HPDE6-E6E7 (cell line): ENCODE data around the gene HMSD.
"Not testable (repeated sequence)": the region's sequence is repeated elsewhere in the genome, so short reads cannot be mapped to it uniquely, and the experiment has no call there.

Source experiments
- DNase-seq: peaks from one replicate; pipeline ENCODE4 v3.0.0; 2011; ENCODE audit warnings: missing footprints; ENCODE audit errors: extremely low spot score

The HMSD gene

DNA sequence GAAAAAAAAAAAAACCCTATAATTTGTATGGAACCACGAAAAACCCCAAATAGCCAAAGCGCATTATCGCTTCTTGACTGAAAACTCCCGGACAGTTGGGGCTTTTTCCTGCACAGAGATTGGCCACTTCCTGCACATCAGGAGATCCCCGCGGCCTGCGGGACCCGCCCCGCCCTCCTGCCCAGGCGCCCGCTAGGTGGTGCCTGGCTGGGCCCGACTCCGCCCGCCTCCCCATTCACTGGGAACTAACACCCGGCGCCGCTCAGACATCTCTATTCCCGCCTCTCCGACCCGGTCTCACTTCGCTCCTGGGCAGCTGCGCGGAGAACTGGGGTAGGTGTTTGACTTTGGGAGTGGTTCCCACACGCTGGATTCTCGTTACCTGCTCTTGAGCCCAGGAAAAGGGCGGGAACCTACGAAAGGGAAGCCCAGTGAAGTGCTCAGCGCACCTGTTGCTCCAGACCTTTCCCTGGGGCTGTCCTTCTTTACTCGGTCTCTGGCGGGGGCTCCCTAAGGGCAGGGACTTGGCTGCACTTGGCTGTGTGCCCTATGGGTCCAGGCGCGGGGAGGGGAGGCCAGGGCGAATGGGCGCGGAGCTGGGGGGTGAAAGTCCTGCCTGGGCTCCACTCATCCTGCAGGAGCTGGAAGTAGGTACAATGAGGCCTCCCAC, at the start of gene HMSD:
HMSD (plus strand) TSS at position 234 of the 670 bp plus-strand sequence. CDS start 4,155 bp downstream, outside the sequence.
- peak; percentile 55 for DNase-seq

GRCh38 chr18:63903851-63904570, 45.1 kb upstream of the HMSD start:
- DNase-seq = no peak

DNA sequence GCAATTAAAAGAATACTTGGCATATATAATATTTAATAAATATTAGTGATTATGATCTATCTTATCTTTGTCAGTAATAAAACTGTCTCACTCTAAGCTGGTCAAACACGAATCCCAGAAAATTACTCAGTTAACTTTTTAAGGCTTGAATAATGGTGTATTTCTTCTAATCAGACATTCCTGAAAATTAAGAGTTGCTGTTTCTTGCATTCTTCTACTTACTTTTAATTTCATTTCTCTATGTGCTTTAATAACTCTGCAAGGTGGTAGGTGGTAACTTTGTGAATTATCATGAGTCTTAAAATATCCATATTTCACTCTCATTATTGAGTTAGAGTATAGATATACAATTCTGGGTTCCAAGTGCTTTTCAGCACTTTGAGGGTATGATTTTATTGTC, 44.4 kb upstream of the HMSD start:
- DNase-seq = no peak

DNA sequence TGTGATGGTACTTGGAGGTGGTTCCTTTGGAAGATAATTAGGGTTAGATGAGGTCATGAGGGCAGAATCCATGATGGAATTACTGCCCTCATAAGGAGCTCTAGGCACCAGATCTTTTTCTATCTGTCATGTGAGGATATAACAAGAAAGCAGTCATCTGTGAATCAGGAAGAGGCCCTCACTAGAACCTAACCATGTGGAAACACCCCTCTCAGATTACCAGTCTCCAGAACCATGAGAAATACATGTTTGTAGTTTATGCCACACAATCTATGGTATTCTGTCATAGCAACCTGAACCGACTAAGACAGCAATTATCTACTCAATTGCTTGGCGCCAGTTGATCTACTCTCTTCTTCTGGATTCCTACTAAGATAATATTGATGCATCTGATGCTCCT, 43.7 kb upstream of the HMSD start:
- no peak for DNase-seq

GRCh38 chr18:63906056-63906455, 43.0 kb upstream of the HMSD start:
- DNase-seq = no peak

DNA sequence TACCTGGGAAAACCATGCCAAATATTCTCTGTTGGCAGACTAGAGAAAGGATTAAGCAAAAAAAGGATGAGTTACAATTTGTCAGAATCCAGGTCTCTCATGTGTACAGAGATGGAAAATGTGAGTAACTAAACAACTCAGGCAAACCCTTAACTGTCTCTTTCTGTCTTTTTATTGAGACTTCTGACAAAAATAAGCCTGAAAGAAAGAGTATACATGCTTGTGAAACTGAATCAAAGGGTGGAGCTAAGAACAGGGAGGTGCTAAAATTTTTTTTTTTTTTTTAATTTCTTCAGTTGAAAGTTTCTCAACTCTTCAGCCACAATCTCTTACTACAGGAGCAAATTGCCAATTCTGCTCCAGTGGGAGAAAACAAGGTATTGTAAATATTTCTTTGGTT, 41.4 kb upstream of the HMSD start, which contains the start of gene SERPINB10:
SERPINB10 (plus strand) TSS at position 295 of the 400 bp plus-strand sequence. CDS start 7,553 bp downstream, outside the sequence.
- no peak for DNase-seq

DNA sequence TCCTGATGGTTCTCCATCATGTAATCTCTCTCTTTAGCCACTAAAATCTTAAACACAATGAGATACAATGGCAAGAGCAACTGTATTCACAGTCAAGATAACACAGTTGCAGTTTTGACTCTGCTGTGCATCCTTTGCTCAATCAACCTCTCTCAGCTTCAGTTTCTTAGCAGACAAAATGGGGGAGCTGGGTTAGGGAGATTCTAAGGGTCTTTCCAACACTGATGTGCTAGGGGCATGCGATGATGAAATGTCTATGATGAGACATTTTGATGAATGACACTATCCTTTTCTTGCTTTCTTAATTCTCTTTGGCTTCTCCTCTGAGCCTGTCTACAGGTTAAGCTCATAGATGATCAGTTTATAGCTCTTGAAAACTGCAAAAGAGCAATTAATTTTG, 40.2 kb upstream of the HMSD start:
- DNase-seq = no peak

GRCh38 chr18:63909870-63910269, 39.2 kb upstream of the HMSD start:
- DNase-seq = no peak

DNA sequence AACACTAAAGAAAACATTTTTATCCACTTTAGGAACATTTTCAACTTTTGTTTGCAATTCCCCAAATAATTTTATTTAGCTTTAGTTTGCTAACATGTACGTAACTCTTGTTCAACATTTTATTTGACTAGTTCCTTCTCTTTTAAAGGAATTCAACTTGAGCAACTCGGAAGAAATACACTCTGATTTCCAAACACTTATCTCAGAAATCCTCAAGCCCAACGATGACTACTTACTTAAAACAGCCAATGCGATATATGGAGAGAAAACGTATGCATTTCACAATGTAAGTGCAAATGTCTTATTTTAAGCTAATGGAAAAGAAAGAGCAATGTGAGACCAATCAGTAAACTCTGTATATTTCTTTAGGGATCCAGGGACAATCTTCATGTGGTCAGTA, 31.3 kb upstream of the HMSD start:
- no peak for DNase-seq

- DNase-seq = no peak
Measured at GRCh38 chr18:63922049-63922448, 27.1 kb upstream of the HMSD start.

- DNase-seq = no peak
Measured at GRCh38 chr18:63924551-63924950, 24.6 kb upstream of the HMSD start.

DNA sequence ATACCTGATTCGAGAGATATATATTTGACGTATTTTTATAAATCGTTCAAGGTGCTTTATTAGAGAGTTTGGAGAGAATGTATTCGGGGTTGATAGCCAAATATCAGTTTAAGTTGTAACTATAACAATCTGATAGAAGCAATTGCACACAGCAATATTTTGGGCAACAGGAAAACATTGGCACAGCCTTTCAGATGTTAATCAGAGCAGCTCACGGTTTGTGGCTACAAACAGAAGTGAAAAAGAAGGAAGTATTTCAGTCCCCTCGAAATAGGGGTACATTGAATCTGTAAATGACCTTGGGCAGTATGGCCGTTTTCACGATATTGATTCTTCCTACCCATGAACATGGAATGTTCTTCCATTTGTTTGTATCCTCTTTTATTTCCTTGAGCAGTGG, 20.8 kb upstream of the HMSD start:
- no peak for DNase-seq

- DNase-seq = not testable (repeated sequence)
Measured at GRCh38 chr18:63929369-63929768, 19.7 kb upstream of the HMSD start.

- DNase-seq = no peak
Measured at GRCh38 chr18:63930773-63931354, 18.2 kb upstream of the HMSD start.

DNA sequence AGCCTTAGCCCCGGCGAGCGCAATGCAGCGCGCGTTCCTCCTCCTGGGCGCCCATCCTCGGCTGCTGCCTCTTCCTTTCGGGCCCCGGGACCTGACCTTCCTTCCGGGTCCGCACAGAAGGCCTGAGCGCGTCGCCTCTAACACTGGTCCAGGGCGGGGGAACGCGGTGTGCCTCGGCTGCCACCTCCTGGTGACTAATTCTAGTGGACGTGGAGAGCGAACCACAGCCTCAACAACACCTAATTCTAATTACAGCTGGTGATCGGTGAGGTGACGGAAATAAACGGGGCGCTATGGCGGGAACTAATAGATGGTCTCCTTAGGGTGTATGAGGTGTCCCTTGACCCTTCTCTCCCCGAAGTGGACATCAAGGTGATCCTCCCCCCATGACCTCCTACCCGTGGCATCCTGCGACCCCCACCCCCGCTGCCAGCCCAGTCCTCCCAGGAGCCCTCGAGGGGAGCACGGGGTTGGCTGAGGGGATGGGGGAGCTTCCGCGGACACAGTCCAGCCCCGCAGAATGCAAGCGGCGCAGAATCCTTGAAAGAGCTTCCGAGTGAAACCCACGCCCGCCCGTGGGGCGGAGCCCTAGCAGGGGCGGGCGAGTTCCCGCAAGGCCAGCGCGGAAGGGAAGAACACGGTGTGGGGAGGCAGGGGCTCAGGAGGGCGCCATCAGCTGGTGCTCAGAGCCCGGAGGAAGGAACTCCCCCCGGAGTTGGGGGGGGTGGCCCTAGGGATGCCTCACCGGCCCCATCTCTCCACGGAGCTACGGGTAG, 12.8 kb upstream of the HMSD start:
- DNase-seq = peak; percentile 79

DNA sequence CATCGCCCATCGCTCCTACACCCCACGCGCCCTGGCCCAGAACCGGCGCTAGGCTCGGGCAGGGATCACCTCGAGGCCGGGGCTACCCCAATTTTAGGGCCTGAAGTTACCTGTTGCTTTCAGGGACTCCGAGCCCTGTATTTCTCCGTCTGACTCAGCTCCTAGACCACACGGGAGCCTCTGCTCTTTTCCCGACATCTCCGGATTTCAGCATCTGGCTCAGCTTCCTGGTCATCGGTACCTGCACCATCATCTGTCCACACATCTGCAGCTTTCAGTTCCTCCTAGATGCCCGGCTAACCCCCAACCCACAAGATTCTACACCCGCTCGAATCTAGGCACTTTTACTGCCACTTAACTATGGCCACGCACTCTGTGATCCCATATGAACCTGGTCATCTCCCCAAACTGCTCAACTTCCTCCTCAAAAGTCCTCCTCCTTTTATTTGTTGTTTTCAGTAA, 12.1 kb upstream of the HMSD start:
- DNase-seq = no peak

DNA sequence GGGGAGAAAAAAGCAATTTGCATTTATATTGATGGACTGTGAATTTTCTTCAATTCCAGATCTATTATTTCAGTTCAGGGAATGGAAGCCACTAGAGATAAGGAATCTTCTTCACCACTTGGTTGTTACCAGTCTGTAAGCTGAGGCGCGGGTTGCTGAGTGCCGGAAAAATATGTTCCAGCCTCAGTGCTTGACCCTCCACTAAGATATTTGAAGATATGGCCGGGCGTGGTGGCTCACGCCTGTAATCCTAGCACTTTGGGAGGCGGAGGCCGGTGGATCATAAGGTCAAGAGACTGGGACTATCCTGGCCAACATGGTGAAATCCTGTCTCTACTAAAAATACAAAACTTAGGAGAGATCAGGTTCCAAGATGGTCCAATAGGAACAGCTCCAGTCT, 9.1 kb upstream of the HMSD start:
- no peak for DNase-seq

DNA sequence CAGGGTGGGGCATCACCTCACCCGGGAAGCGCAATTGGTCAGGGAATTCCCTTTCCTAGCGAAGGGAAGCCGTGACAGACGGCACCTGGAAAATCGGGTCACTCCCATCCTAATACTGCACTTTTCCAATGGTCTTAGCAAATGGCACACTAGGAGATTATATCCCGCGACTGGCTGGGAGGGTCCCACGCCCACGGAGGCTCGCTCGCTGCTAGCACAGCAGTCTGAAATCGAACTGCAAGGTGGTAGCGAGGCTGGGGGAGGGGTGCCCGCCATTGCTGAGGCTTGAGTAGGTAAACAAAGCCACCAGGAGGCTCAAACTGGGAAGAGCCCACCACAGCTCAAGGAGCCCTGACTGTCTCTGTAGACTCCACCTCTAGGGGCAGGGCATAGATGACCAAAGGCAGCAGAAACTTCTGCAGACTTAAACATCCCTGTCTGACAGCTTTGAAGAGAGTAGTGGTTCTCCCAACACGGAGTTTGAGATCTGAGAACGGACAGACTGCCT, 8.5 kb upstream of the HMSD start:
- not testable (repeated sequence) for DNase-seq

DNA sequence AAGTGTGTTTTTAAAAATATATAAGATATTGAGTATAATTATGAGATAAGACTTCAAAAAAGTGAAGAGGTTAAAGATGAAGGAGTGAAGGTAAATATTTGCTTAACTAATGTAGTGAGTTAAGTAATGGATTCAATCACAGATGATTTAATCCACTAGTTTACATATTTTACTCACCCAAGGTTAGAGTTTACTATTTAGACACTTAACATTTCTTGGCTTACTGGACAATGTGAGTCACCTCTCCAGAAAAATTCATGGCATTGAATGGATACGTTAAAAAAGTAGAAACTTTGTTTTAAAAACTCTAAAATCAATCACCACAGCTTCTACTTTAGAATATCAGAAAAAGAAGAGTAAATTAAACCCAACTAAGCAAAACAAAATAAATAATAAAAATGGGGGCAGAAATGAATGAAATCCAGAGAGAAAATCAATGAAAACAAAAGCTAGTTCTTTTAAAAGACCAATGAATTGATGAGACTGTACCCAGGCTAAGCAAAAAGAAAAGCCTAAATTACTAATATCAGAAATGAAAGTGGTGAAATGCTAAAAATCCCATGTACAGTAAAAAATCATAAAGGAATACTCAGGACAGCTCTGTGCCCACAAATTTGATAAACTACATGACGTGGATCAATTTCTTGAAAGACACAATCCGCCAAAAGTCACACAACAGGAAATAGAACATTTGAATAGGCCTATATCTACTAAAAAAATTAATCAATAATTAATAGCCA, 1.9 kb upstream of the HMSD start:
- no peak for DNase-seq

GRCh38 chr18:63951302-63951705, 2.2 kb downstream of the HMSD start:
- no peak for DNase-seq

GRCh38 chr18:63953811-63954210, 4.7 kb downstream of the HMSD start:
- no peak for DNase-seq
